ENCODE results near the gene PEX11G. TPM values are rescaled to one million over a fixed set of nuclear protein-coding genes. Genes with fewer than 3 reads are reported as not detected.

Gene PEX11G
- 2.5 TPM for polyA plus RNA-seq (2013)

DNA sequence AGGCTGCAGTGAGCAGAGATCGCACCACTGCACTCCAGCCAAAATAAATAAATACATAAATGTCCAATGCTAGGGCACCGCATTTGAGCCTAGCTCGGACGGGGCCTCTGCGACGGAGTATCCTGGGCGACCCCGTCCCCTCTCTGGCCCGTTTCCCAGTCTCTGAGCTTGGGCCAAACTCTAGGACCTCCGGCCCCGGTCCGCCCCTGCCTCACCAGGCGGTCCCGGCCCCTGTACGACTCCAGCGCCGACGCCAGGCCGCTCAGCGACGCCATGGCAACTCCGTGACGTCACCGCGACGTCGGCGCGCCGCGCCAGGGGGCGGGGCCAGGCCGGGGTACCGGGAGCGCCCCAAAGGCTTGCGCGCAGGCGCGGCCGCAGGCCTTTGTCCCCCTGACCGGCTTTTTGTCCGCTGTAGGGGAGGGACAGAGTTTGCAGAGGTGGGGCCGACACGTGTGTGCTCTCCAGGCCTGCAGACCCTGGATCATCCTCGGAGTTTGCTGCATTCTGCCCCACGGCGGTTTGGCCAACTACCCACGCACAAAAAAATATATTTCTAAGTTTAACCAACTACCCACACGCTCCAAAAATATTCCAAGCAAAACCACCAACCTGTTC is at the start of gene PEX11G:
PEX11G (minus strand) TSS at position 300 of the 618 bp plus-strand sequence; CDS start at position 275, 25 bp downstream.
- ChIA-PET POLR2A (no interaction called here), CTCF (interaction anchor here (0.5 to 1.1 kb wide), 4 partner anchors 9 to 219 kb away, joined by 3 to 4 read pairs (median 3); a partner anchor contains a TSS)
- peak; percentile 84 to 90 (median 87) for DNase-seq
- Histone ChIP-seq H3K27ac (ENCODE audit: insufficient read depth in 1 of 2, low read depth in 1 of 2, low read length in 2 of 2, poor library complexity in 1 of 2, severe bottlenecking in 2 of 2) (peak within 1 kb of the TSS; percentile 81 to 89), H3K27me3 (replicated peaks in 2 of 5; ENCODE audit: control insufficient read depth in 4 of 5, insufficient read depth in 5 of 5, low read length in 4 of 5) (no peaks in the 10 kb centered on the region), H3K4me3 (ENCODE audit: control insufficient read depth in 1 of 7, extremely low read depth in 1 of 7, insufficient read depth in 4 of 7, low read depth in 2 of 7, low read length in 6 of 7) (peak within 1 kb of the TSS; percentile 52 to 87 (median 71)), H3K36me3 (ENCODE audit: control insufficient read depth in 4 of 4, insufficient read depth in 4 of 4, low read length in 3 of 4) (no peaks in the 10 kb centered on the region), H3K4me1 (ENCODE audit: control extremely low read depth in 1 of 4, control insufficient read depth in 4 of 4, insufficient read depth in 4 of 4, low read length in 3 of 4) (peaks cover 0 to 29% (median 20%) of the 10 kb centered on the region in 4 experiments), H3K9me3 (ENCODE audit: control extremely low read depth in 1 of 5, control insufficient read depth in 4 of 5, insufficient read depth in 2 of 5, low read depth in 1 of 5, low read length in 4 of 5) (no peaks in the 10 kb centered on the region)
- 1% methylated on average over 49 of the region's 49 CpGs for WGBS (ENCODE audit: insufficient coverage)

DNA sequence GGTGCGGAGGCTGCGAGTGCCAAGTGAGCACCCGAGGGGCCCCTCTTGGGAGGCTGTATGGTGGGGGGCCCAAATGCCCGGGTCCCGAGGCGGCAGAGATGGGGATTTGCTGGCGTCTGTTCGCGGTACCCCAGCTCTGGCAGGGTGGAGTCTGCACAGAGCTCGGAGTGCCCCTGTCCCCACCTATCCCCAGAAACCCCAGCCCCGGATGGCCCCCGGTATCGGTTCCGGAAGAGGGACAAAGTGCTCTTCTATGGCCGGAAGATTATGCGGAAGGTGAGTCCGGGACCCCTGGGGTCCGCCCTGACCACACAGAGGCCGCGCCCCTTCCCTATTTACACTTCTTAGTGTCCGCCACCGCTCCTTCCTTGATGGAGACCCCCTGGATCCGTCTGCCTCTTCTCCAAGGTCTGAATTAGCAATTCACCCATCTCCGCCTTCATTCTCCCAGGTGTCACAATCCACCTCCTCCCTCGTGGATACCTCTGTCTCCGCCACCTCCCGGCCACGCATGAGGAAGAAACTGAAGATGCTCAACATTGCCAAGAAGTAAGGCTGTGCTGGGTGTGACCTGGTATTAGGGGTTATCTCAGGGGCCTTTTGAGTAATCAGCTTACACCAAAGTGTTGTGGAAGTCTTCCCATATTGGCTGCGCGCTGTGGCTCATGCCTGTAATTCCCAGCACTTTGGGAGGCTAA is 47.3 kb upstream of the PEX11G start:
- H3K4me1 ChIP-seq (ENCODE audit: control extremely low read depth in 1 of 4, control insufficient read depth in 4 of 4, insufficient read depth in 4 of 4, low read length in 3 of 4) = peaks cover 0 to 31% (median 25%) of the 10 kb centered on the region in 4 experiments
- H3K36me3 ChIP-seq (ENCODE audit: control insufficient read depth in 4 of 4, insufficient read depth in 4 of 4, low read length in 3 of 4) = peaks cover 0 to 28% (median 21%) of the 10 kb centered on the region in 4 experiments
- WGBS (ENCODE audit: insufficient coverage) = 13% methylated on average over 28 of the region's 30 CpGs
- peak overlapping the region in 1 of 2 experiments; percentile 80 for H3K27ac ChIP-seq (ENCODE audit: insufficient read depth in 1 of 2, low read depth in 1 of 2, low read length in 2 of 2, poor library complexity in 1 of 2, severe bottlenecking in 2 of 2)
- H3K4me3 ChIP-seq (ENCODE audit: control insufficient read depth in 1 of 7, extremely low read depth in 1 of 7, insufficient read depth in 4 of 7, low read depth in 2 of 7, low read length in 6 of 7) = peak overlapping the region; percentile 85 to 98 (median 89)
- ChIA-PET CTCF (no interaction called here), POLR2A (no interaction called here)
- H3K9me3 ChIP-seq (ENCODE audit: control extremely low read depth in 1 of 5, control insufficient read depth in 4 of 5, insufficient read depth in 2 of 5, low read depth in 1 of 5, low read length in 4 of 5) = no peaks in the 10 kb centered on the region
- H3K27me3 ChIP-seq (replicated peaks in 2 of 5; ENCODE audit: control insufficient read depth in 4 of 5, insufficient read depth in 5 of 5, low read length in 4 of 5) = no peaks in the 10 kb centered on the region
- peak in 2 of 3 donors; percentile 35 to 42 for DNase-seq

DNA sequence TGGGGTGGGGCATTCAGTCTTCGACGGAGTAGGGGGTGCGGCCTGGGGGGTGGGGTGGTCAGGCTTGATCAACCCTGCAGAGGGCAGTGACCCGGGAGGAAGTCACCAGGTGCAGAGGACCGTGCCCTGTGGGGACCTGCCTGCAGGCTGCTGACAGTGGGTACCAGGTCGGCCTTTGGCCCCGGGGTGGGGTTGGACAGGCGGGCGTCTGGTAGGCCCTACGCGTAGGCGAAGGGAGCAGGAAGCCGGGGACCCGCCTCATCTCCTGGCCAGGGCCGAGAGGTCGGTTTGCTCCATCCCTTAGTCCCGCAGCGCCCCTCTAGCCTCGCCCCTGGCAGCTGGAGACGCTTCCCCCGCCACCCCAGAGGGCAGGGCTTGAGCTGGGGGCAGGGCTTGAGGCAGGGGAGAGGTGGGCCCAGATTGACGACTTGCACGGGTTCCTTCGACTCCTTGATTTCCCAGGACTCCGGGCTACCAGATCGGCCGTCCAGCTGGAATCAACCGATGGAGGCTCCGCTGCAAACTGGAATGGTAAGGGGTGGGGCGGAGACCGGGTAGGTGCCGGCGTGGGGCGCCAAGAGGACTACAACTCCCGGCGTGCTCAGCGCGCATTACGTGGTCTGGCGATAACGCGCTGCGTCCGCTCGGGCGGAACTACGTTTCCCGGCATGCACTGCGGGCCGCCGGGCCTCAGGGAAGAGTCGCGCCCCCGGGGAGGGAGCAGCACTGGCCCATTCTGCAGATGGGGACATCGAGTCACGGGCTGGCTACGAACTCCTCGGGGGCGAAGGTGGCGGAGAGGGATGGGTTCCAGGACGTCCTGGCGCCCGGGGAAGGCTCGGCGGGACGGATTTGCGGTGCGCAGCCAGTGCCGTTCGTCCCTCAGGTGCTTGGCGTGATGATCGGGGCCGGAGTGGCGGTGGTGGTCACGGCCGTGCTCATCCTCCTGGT is 46.5 kb upstream of the PEX11G start, which contains the start of gene PNPLA6:
PNPLA6 (plus strand) TSS at position 671 of the 951 bp plus-strand sequence; CDS start at position 743, 72 bp downstream.
- peaks cover 0 to 31% (median 25%) of the 10 kb centered on the region in 4 experiments for H3K4me1 ChIP-seq (ENCODE audit: control extremely low read depth in 1 of 4, control insufficient read depth in 4 of 4, insufficient read depth in 4 of 4, low read length in 3 of 4)
- no peaks in the 10 kb centered on the region for H3K9me3 ChIP-seq (ENCODE audit: control extremely low read depth in 1 of 5, control insufficient read depth in 4 of 5, insufficient read depth in 2 of 5, low read depth in 1 of 5, low read length in 4 of 5)
- H3K27me3 ChIP-seq (replicated peaks in 2 of 5; ENCODE audit: control insufficient read depth in 4 of 5, insufficient read depth in 5 of 5, low read length in 4 of 5) = no peaks in the 10 kb centered on the region
- peak; percentile 92 to 95 (median 94) for DNase-seq
- H3K36me3 ChIP-seq (ENCODE audit: control insufficient read depth in 4 of 4, insufficient read depth in 4 of 4, low read length in 3 of 4) = peaks cover 0 to 23% (median 17%) of the 10 kb centered on the region in 4 experiments
- peak within 1 kb of the TSS in 1 of 2 experiments; percentile 80 for H3K27ac ChIP-seq (ENCODE audit: insufficient read depth in 1 of 2, low read depth in 1 of 2, low read length in 2 of 2, poor library complexity in 1 of 2, severe bottlenecking in 2 of 2)
- ChIA-PET CTCF (interaction anchor here (0.6 to 1.1 kb wide), 3 partner anchors 10 to 14 kb away, joined by 3 to 4 read pairs (median 3); no protein-coding TSS in a partner anchor), POLR2A (interaction anchor here (0.5 kb wide), 1 partner anchor 31 kb away, joined by 3 read pairs; no protein-coding TSS in a partner anchor)
- WGBS (ENCODE audit: insufficient coverage) = under 1% methylated on average over 71 of the region's 76 CpGs
- peak within 1 kb of the TSS; percentile 85 to 98 (median 89) for H3K4me3 ChIP-seq (ENCODE audit: control insufficient read depth in 1 of 7, extremely low read depth in 1 of 7, insufficient read depth in 4 of 7, low read depth in 2 of 7, low read length in 6 of 7)

DNA sequence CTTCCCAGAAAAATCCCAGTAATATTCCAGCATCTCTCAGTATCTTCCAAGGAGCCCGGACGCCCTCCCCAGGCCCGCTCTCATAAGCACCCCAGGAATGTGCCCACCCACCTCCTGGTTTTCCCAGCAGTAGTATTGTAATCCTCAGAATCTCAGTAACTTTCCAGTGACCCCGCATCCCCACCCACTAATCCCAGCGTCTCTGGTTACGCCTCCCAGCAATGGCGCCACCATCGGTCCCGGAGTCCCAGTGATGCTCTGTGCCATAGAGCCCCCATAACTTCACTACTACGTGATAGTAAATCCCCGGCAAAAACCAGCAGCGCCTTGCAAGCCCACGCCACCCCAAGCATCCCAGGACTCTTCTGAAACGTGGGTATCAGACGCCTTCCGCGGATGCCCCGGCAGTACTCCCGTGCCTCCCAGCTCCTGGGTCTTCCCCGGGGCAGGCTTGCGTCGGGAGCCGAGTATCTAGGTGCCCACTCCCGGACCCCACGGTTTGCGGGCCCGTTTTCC is 45.8 kb upstream of the PEX11G start:
- CTCF ChIA-PET = interaction anchor here (0.9 to 1.1 kb wide), 2 partner anchors 9 to 13 kb away, joined by 3 read pairs; no protein-coding TSS in a partner anchor
- H3K27me3 ChIP-seq (replicated peaks in 2 of 5; ENCODE audit: control insufficient read depth in 4 of 5, insufficient read depth in 5 of 5, low read length in 4 of 5) = no peaks in the 10 kb centered on the region
- peak overlapping the region; percentile 85 to 98 (median 89) for H3K4me3 ChIP-seq (ENCODE audit: control insufficient read depth in 1 of 7, extremely low read depth in 1 of 7, insufficient read depth in 4 of 7, low read depth in 2 of 7, low read length in 6 of 7)
- POLR2A ChIA-PET = no interaction called here
- H3K4me1 ChIP-seq (ENCODE audit: control extremely low read depth in 1 of 4, control insufficient read depth in 4 of 4, insufficient read depth in 4 of 4, low read length in 3 of 4) = peaks cover 0 to 31% (median 25%) of the 10 kb centered on the region in 4 experiments
- peak; percentile 32 to 64 (median 58) for DNase-seq
- 0% methylated on average over 16 of the region's 27 CpGs for WGBS (ENCODE audit: insufficient coverage)
- peaks cover 0 to 23% (median 13%) of the 10 kb centered on the region in 4 experiments for H3K36me3 ChIP-seq (ENCODE audit: control insufficient read depth in 4 of 4, insufficient read depth in 4 of 4, low read length in 3 of 4)
- H3K27ac ChIP-seq (ENCODE audit: insufficient read depth in 1 of 2, low read depth in 1 of 2, low read length in 2 of 2, poor library complexity in 1 of 2, severe bottlenecking in 2 of 2) = peak overlapping the region in 1 of 2 experiments; percentile 80
- H3K9me3 ChIP-seq (ENCODE audit: control extremely low read depth in 1 of 5, control insufficient read depth in 4 of 5, insufficient read depth in 2 of 5, low read depth in 1 of 5, low read length in 4 of 5) = no peaks in the 10 kb centered on the region

DNA sequence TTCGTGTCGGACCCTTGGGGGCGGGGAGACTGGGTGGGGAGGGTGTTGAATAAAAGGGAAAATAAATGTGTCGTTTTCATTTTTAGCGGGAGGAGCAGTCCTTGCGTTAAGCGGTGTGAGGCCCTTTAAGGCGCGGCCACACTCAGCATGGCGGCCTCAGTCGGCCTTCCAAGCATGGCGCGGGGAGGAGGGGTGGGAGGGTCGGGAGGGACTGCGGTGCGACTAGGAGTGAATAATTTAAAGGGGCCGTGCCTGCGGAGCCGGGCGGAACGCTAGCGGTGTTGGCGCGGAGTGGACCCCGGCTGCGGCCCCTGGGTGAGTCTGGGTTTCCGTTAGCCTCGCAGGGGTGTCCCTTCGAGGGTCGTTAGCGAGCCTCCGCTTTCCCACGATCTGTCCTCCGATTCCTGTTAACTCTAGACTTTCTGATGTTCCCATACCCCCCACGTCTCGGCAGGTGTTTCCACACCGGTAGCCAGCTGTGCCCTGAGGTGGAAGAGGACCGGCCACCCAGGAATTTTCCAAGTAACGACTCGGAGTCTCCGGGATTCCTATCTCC is 45.2 kb upstream of the PEX11G start:
- Histone ChIP-seq H3K36me3 (ENCODE audit: control insufficient read depth in 4 of 4, insufficient read depth in 4 of 4, low read length in 3 of 4) (peaks cover 0 to 26% (median 14%) of the 10 kb centered on the region in 4 experiments), H3K27me3 (replicated peaks in 2 of 5; ENCODE audit: control insufficient read depth in 4 of 5, insufficient read depth in 5 of 5, low read length in 4 of 5) (no peaks in the 10 kb centered on the region), H3K4me1 (ENCODE audit: control extremely low read depth in 1 of 4, control insufficient read depth in 4 of 4, insufficient read depth in 4 of 4, low read length in 3 of 4) (peaks cover 0 to 31% (median 25%) of the 10 kb centered on the region in 4 experiments), H3K4me3 (ENCODE audit: control insufficient read depth in 1 of 7, extremely low read depth in 1 of 7, insufficient read depth in 4 of 7, low read depth in 2 of 7, low read length in 6 of 7) (peak overlapping the region; percentile 85 to 98 (median 89)), H3K27ac (ENCODE audit: insufficient read depth in 1 of 2, low read depth in 1 of 2, low read length in 2 of 2, poor library complexity in 1 of 2, severe bottlenecking in 2 of 2) (peak overlapping the region in 1 of 2 experiments; percentile 61), H3K9me3 (ENCODE audit: control extremely low read depth in 1 of 5, control insufficient read depth in 4 of 5, insufficient read depth in 2 of 5, low read depth in 1 of 5, low read length in 4 of 5) (no peaks in the 10 kb centered on the region)
- CTCF ChIA-PET = interaction anchor here (1.1 kb wide), 1 partner anchor 13 kb away, joined by 3 read pairs; no protein-coding TSS in a partner anchor
- DNase-seq = peak; percentile 80 to 90 (median 90)
- POLR2A ChIA-PET = no interaction called here
- 0% methylated on average over 32 of the region's 41 CpGs for WGBS (ENCODE audit: insufficient coverage)

Data from common myeloid progenitor, CD34-positive (primary cell).